Endothelial cell of umbilical vein (primary cell): ENCODE measurements around the gene DOLPP1.

ENCODE experiments used
- POLR2A ChIP-seq: IDR thresholded peaks from 2 replicates; pipeline ENCODE4 v1.6.1; 2012; ENCODE audit warnings: low read depth, mild to moderate bottlenecking, control low read depth, low read length
- TF ChIP-seq, protein P1 (sequence below), 2 donors: IDR thresholded peaks; 1 replicate in 1 of 2; 2 replicates in 1 of 2; pipeline ENCODE4 v1.5.1; 2011; ENCODE audit warnings: low read length in 2 of 2, mild to moderate bottlenecking in 2 of 2, moderate library complexity in 2 of 2, control low read depth in 1 of 2, inconsistent platforms in 1 of 2, low read depth in 1 of 2; ENCODE audit not compliant: insufficient read depth in 1 of 2; ENCODE audit errors: extremely low read depth in 1 of 2
- TF ChIP-seq, protein P2 (sequence below): IDR thresholded peaks from 2 replicates; pipeline ENCODE4 v1.6.1; 2011; ENCODE audit not compliant: insufficient read depth, insufficient read length

DNA sequence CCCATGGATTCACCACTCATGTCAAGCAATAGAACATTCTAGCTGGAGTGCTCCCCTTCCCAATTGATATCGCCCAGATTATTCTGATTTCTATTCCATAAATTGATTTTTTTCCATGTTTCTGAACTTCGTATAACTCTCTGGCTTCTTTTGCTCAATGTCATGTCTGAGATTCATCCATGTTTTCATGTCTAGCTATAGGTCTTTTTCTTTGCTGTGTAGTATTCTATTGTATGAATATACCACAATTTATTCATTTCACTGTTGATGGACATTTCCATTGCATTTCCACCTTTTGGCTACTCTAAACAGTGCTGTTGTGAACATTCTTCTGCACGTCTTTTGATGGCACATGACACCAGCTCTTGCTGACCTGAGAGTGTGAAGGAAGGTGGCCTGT, 49.9 kb downstream of the DOLPP1 start:
- TF ChIP-seq POLR2A = no peak
- TF ChIP-seq, protein P1, sequence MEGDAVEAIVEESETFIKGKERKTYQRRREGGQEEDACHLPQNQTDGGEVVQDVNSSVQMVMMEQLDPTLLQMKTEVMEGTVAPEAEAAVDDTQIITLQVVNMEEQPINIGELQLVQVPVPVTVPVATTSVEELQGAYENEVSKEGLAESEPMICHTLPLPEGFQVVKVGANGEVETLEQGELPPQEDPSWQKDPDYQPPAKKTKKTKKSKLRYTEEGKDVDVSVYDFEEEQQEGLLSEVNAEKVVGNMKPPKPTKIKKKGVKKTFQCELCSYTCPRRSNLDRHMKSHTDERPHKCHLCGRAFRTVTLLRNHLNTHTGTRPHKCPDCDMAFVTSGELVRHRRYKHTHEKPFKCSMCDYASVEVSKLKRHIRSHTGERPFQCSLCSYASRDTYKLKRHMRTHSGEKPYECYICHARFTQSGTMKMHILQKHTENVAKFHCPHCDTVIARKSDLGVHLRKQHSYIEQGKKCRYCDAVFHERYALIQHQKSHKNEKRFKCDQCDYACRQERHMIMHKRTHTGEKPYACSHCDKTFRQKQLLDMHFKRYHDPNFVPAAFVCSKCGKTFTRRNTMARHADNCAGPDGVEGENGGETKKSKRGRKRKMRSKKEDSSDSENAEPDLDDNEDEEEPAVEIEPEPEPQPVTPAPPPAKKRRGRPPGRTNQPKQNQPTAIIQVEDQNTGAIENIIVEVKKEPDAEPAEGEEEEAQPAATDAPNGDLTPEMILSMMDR (IDR thresholded peaks at IDR 0.05; ENCODE audit: extremely low read depth in 1 of 2, insufficient read depth in 1 of 2, low read depth in 1 of 2, low read length in 2 of 2) = no peak
- TF ChIP-seq, protein P2, sequence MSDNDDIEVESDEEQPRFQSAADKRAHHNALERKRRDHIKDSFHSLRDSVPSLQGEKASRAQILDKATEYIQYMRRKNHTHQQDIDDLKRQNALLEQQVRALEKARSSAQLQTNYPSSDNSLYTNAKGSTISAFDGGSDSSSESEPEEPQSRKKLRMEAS = no peak
